SH-SY5Y (cell line): ENCODE measurements around the gene CLOCK.

Experiments used
- GATA2 ChIP-seq: IDR thresholded peaks from 2 replicates; pipeline ENCODE4 v1.6.1; 2011; ENCODE audit warnings: mild to moderate bottlenecking, low read depth, low read length
- GATA3 ChIP-seq: IDR thresholded peaks from 2 replicates; pipeline ENCODE4 v1.6.1; 2011; ENCODE audit warnings: low read depth, mild to moderate bottlenecking, low read length, moderate library complexity

DNA sequence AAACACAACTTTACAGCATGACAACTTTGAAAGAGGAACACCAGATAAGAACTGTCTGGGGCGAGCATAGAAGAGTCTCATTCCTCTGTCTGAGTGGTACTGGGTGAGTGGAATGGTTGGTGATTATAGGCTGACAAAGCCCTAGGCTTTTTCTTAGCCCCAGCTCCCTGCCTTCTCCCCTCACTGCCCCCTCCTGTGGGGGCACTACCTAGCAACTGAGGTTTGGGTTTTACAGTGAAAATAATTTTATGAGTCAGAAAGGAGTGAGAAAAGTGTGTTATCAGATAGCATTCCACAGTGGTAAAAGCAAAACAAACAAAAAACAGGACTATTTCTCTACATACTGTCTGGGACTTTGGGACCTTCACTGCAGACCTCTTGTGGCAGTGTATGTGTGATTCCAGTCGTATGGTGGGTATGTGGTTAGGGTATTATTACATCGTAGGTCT is 161.5 kb downstream of the CLOCK start:
- TF ChIP-seq GATA3 (no peak), GATA2 (no peak)
